ENCODE measurements around the gene KDM2A. TPM values are rescaled to one million over a fixed set of nuclear protein-coding genes. Genes with fewer than 3 reads are reported as not detected.
A peak's percentile ranks its signal among the peaks of the same experiment; 100 is the strongest.
"Not testable (repeated sequence)": the region's sequence is repeated elsewhere in the genome, so short reads cannot be mapped to it uniquely, and the experiment has no call there.

The KDM2A gene
- total RNA-seq, 3 donors from 2014 or later, result 47.0 to 64.1 (median 61.9) TPM

DNA sequence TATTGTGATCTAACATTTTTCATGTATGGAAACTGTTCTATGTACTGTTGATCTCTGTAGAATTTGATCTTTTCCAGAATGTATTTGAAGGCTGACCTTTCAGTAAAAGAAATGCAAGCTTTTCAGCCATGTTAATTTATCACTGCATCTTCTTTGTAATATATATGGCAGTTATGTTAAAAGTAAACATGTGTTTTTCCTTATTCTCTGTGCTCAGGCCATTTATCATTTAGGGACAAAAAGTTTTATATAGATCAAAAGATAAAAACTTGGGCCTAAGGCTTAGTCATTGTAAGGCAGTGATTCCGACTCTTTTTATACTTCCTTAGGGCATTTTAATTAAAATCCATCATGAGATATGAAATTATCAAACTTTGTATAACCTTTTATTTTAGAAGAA lies 48.7 kb downstream of the KDM2A start:
- TF ChIP-seq, protein P1, sequence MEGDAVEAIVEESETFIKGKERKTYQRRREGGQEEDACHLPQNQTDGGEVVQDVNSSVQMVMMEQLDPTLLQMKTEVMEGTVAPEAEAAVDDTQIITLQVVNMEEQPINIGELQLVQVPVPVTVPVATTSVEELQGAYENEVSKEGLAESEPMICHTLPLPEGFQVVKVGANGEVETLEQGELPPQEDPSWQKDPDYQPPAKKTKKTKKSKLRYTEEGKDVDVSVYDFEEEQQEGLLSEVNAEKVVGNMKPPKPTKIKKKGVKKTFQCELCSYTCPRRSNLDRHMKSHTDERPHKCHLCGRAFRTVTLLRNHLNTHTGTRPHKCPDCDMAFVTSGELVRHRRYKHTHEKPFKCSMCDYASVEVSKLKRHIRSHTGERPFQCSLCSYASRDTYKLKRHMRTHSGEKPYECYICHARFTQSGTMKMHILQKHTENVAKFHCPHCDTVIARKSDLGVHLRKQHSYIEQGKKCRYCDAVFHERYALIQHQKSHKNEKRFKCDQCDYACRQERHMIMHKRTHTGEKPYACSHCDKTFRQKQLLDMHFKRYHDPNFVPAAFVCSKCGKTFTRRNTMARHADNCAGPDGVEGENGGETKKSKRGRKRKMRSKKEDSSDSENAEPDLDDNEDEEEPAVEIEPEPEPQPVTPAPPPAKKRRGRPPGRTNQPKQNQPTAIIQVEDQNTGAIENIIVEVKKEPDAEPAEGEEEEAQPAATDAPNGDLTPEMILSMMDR (IDR thresholded peaks at IDR 0.05), result no peak
- TF ChIP-seq POLR2AphosphoS5 (IDR thresholded peaks at IDR 0.05) (no peak), POLR2A (IDR thresholded peaks at IDR 0.05) (no peak)
- H3K36me3 ChIP-seq, result no peaks in the 10 kb centered on the region
- peak overlapping the region in 1 of 2 donors; percentile 25 for H3K27ac ChIP-seq
- H3K9me3 ChIP-seq, result no peaks in the 10 kb centered on the region
- no peak overlapping the region for H3K4me3 ChIP-seq
- H3K4me1 ChIP-seq, result no peaks in the 10 kb centered on the region
- intact Hi-C loops (cut with DNase I; ENCODE audit: low total_unique reads), result no loop called here
- H3K27me3 ChIP-seq, result no peaks in the 10 kb centered on the region
- no peak for DNase-seq (ENCODE audit: low spot score in 2 of 2)

DNA sequence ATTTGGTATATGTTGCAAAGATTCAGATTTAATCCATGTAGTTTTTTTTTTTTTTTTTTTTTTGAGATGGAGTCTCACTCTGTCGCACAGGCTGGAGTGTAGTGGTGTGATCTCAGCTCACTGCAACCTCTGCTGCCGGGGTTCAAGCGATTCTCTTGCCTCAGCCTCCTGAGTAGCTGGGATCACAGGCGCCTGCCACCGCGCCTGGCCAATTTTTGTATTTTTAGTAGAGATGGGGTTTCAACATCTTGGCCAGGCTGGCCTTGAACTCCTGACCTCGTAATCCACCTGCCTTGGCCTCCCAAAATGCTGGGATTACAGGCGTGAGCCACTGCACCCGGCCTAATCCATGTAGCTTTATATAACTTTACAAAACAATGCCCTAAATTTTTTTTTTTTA lies 49.8 kb downstream of the KDM2A start:
- H3K27me3 ChIP-seq; intact Hi-C loops (cut with DNase I; ENCODE audit: low total_unique reads): not testable (repeated sequence)

DNA sequence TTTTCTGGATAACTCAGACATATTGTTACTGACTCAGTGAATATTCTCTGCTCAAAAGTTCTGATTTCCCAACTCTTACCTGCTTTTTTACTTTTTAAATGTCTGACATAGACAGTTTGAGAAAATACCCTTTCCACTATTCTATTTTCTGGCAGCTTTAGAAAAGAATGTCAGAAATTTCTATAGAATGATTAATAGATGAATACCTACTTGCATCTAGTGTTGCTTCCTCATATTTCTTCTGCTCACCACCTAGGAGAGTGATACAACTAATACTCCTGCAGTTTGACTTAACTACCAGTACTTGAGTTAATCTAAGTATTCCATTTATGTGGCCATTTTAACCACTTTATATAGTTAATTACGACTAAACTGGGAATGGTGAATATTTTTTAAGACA lies 55.2 kb downstream of the KDM2A start:
- TF ChIP-seq, protein P1 (IDR thresholded peaks at IDR 0.05), result no peak
- TF ChIP-seq POLR2AphosphoS5 (IDR thresholded peaks at IDR 0.05) (no peak), POLR2A (IDR thresholded peaks at IDR 0.05) (no peak)

More for the DNA sequence above, 49.8 kb downstream of the KDM2A start:
- H3K27ac ChIP-seq; H3K4me1 ChIP-seq; H3K4me3 ChIP-seq; H3K9me3 ChIP-seq; H3K36me3 ChIP-seq; DNase-seq (ENCODE audit: low spot score in 2 of 2): not testable (repeated sequence)

DNA sequence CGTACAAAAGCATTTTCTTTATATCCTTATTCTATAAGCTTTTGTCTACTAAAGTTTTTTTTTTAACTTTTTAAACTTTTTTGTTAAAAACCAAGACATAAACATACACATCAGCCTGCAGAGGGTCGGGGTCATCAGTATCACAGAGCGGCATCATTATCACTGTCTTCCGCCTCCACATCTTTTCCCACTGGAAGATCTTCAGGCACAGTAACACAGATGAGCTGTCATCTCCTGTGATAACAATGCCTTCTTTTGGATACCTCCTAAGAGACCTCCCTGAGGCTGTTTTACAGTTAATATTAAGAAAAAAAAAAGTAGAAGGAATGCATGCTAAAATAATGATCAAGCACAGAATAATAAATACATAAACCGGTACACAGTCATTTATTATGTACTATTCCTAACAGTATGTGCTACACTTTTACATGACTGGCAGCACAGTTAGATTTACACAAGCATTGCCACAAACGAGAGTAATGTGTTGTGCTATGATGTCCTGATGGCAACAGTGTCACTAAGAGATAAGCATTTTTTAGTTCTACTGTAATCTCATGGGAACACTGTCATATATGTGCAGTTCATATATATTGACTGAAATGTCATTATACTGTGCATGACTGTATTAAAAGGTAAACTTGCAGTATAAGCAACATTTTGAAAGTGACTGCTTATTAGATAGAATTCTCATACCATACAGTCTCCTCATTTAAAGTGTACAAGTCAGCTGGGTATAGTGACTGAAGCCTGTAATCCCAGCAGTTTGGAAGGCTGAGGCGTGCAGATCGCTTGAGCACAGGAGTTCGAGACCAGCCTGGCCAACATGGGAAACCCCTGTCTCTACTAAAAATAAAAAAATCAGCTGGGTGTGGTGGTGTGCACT lies 58.6 kb downstream of the KDM2A start:
- Histone ChIP-seq H3K36me3 (no peaks in the 10 kb centered on the region), H3K27ac (no peak overlapping the region), H3K4me3 (no peak overlapping the region), H3K4me1 (no peaks in the 10 kb centered on the region), H3K27me3 (no peaks in the 10 kb centered on the region), H3K9me3 (no peaks in the 10 kb centered on the region)
- intact Hi-C loops (cut with DNase I; ENCODE audit: low total_unique reads), result no loop called here
- no peak for DNase-seq (ENCODE audit: low spot score in 2 of 2)
- no peak for TF ChIP-seq POLR2A (IDR thresholded peaks at IDR 0.05)
- TF ChIP-seq, protein P1 (IDR thresholded peaks at IDR 0.05), result no peak
- no peak for TF ChIP-seq POLR2AphosphoS5 (IDR thresholded peaks at IDR 0.05)

More for the DNA sequence above, 55.2 kb downstream of the KDM2A start:
- intact Hi-C loops (cut with DNase I; ENCODE audit: low total_unique reads), result no loop called here
- no peaks in the 10 kb centered on the region for H3K27me3 ChIP-seq
- H3K4me3 ChIP-seq, result no peak overlapping the region
- no peaks in the 10 kb centered on the region for H3K4me1 ChIP-seq
- no peaks in the 10 kb centered on the region for H3K36me3 ChIP-seq
- H3K27ac ChIP-seq, result no peak overlapping the region
- no peaks in the 10 kb centered on the region for H3K9me3 ChIP-seq
- no peak for DNase-seq (ENCODE audit: low spot score in 2 of 2)

DNA sequence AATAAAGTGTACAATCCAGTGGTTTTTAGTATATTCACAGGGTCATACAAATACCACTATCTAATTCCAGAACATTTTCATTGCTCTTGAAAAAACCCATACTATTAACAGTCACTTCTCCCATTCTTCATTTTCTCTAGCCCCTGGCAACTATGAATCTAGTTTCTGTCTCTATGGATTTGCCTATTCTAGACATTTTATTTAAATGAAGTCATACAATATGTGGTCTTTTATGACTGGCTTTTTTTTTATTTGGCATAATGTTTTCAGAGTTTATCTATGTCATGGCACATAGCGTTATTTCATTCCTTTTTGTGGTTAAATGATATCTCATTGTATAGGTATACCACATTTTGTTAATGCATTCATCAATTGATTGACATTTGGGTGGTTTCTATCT lies 59.4 kb downstream of the KDM2A start:
- intact Hi-C loops (cut with DNase I; ENCODE audit: low total_unique reads), result no loop called here
- no peak for DNase-seq (ENCODE audit: low spot score in 2 of 2)
- H3K4me1 ChIP-seq, result no peaks in the 10 kb centered on the region

More for the DNA sequence above, 59.4 kb downstream of the KDM2A start:
- Histone ChIP-seq H3K27ac (no peak overlapping the region), H3K4me3 (no peak overlapping the region), H3K9me3 (no peaks in the 10 kb centered on the region), H3K36me3 (no peaks in the 10 kb centered on the region), H3K27me3 (no peaks in the 10 kb centered on the region)
- TF ChIP-seq POLR2A (IDR thresholded peaks at IDR 0.05) (no peak), POLR2AphosphoS5 (IDR thresholded peaks at IDR 0.05) (no peak)
- TF ChIP-seq, protein P1 (IDR thresholded peaks at IDR 0.05), result no peak
